ENCODE results near the gene HRG. TPM values are rescaled to one million over a fixed set of nuclear protein-coding genes. Genes with fewer than 3 reads are reported as not detected.
A peak's percentile ranks its signal among the peaks of the same experiment; 100 is the strongest.

Gene HRG
- total RNA-seq, 1 donor from 2014 or later = not detected

- H3K27me3 Mint-ChIP-seq = peaks cover 2% of the 10 kb centered on the region
- no peak overlapping the region for H3K4me3 Mint-ChIP-seq
- DNase-seq = no peak
- H3K27ac Mint-ChIP-seq = no peak overlapping the region
- peaks cover 33% of the 10 kb centered on the region for H3K4me1 Mint-ChIP-seq
- H3K36me3 Mint-ChIP-seq (ENCODE audit: low read depth) = no peaks in the 10 kb centered on the region
- intact Hi-C loops (cut with micrococcal nuclease) = no loop called here
- H3K9me3 Mint-ChIP-seq = peaks cover 4% of the 10 kb centered on the region
Observed at GRCh38 chr3:186646106-186646505, 19.7 kb upstream of the HRG start.

GRCh38 chr3:186646841-186647240, 19.0 kb upstream of the HRG start:
- H3K9me3 Mint-ChIP-seq = no peaks in the 10 kb centered on the region
- H3K27me3 Mint-ChIP-seq = peaks cover 4% of the 10 kb centered on the region
- H3K4me3 Mint-ChIP-seq = no peak overlapping the region
- no peaks in the 10 kb centered on the region for H3K36me3 Mint-ChIP-seq (ENCODE audit: low read depth)
- no peak for DNase-seq
- intact Hi-C loops (cut with micrococcal nuclease) = no loop called here
- H3K27ac Mint-ChIP-seq = no peak overlapping the region
- peaks cover 28% of the 10 kb centered on the region for H3K4me1 Mint-ChIP-seq

- no peak for DNase-seq
- Mint-ChIP-seq H3K9me3 (no peaks in the 10 kb centered on the region), H3K4me1 (peaks cover 10% of the 10 kb centered on the region), H3K4me3 (no peak overlapping the region), H3K27me3 (peaks cover 4% of the 10 kb centered on the region), H3K36me3 (ENCODE audit: low read depth) (no peaks in the 10 kb centered on the region), H3K27ac (no peak overlapping the region)
- intact Hi-C loops (cut with micrococcal nuclease) = no loop called here
Observed at GRCh38 chr3:186648851-186649250, 17.0 kb upstream of the HRG start.

GRCh38 chr3:186651678-186652215, 14.1 kb upstream of the HRG start:
- no peak overlapping the region for H3K4me3 Mint-ChIP-seq
- intact Hi-C loops (cut with micrococcal nuclease) = no loop called here
- H3K27ac Mint-ChIP-seq = no peak overlapping the region

GRCh38 chr3:186653080-186653707, 12.6 kb upstream of the HRG start:
- intact Hi-C loops (cut with micrococcal nuclease) = no loop called here

More at GRCh38 chr3:186651678-186652215, 14.1 kb upstream of the HRG start:
- H3K4me1 Mint-ChIP-seq = peaks cover 1% of the 10 kb centered on the region
- no peaks in the 10 kb centered on the region for H3K36me3 Mint-ChIP-seq (ENCODE audit: low read depth)
- no peaks in the 10 kb centered on the region for H3K9me3 Mint-ChIP-seq
- peaks cover 14% of the 10 kb centered on the region for H3K27me3 Mint-ChIP-seq
- DNase-seq = no peak

GRCh38 chr3:186653984-186654383, 11.8 kb upstream of the HRG start:
- Mint-ChIP-seq H3K4me1 (no peaks in the 10 kb centered on the region), H3K36me3 (ENCODE audit: low read depth) (no peaks in the 10 kb centered on the region), H3K9me3 (no peaks in the 10 kb centered on the region), H3K4me3 (no peak overlapping the region), H3K27me3 (peaks cover 26% of the 10 kb centered on the region), H3K27ac (no peak overlapping the region)
- DNase-seq = no peak
- intact Hi-C loops (cut with micrococcal nuclease) = no loop called here

More at GRCh38 chr3:186653080-186653707, 12.6 kb upstream of the HRG start:
- Mint-ChIP-seq H3K36me3 (ENCODE audit: low read depth) (no peaks in the 10 kb centered on the region), H3K4me1 (no peaks in the 10 kb centered on the region), H3K27me3 (peaks cover 19% of the 10 kb centered on the region), H3K9me3 (no peaks in the 10 kb centered on the region), H3K4me3 (no peak overlapping the region), H3K27ac (no peak overlapping the region)
- no peak for DNase-seq

- H3K36me3 Mint-ChIP-seq (ENCODE audit: low read depth) = no peaks in the 10 kb centered on the region
Observed at GRCh38 chr3:186663361-186664118, 2.3 kb upstream of the HRG start.

GRCh38 chr3:186664119-186664495, 1.7 kb upstream of the HRG start:
- Mint-ChIP-seq H3K27me3 (peaks cover 16% of the 10 kb centered on the region), H3K4me3 (no peak overlapping the region), H3K36me3 (ENCODE audit: low read depth) (no peaks in the 10 kb centered on the region), H3K9me3 (peaks cover 4% of the 10 kb centered on the region), H3K27ac (no peak overlapping the region), H3K4me1 (peaks cover 5% of the 10 kb centered on the region)
- no peak for DNase-seq
- intact Hi-C loops (cut with micrococcal nuclease) = no loop called here

More at GRCh38 chr3:186663361-186664118, 2.3 kb upstream of the HRG start:
- Mint-ChIP-seq H3K27ac (no peak overlapping the region), H3K4me1 (peaks cover 4% of the 10 kb centered on the region), H3K9me3 (peaks cover 4% of the 10 kb centered on the region), H3K4me3 (no peak overlapping the region), H3K27me3 (peaks cover 19% of the 10 kb centered on the region)
- no peak for DNase-seq
- intact Hi-C loops (cut with micrococcal nuclease) = no loop called here

- Mint-ChIP-seq H3K9me3 (peaks cover 4% of the 10 kb centered on the region), H3K27me3 (peaks cover 16% of the 10 kb centered on the region), H3K27ac (no peak overlapping the region), H3K4me3 (no peak overlapping the region), H3K36me3 (ENCODE audit: low read depth) (no peaks in the 10 kb centered on the region), H3K4me1 (peaks cover 8% of the 10 kb centered on the region)
- DNase-seq = no peak
- intact Hi-C loops (cut with micrococcal nuclease) = no loop called here
Observed at GRCh38 chr3:186664506-186664905, 1.3 kb upstream of the HRG start.

- Mint-ChIP-seq H3K27me3 (peaks cover 16% of the 10 kb centered on the region), H3K9me3 (peaks cover 4% of the 10 kb centered on the region), H3K36me3 (ENCODE audit: low read depth) (no peaks in the 10 kb centered on the region), H3K4me1 (peaks cover 16% of the 10 kb centered on the region), H3K4me3 (no peak overlapping the region), H3K27ac (no peak overlapping the region)
- DNase-seq = no peak
- intact Hi-C loops (cut with micrococcal nuclease) = no loop called here
Observed at GRCh38 chr3:186668426-186668825, 2.6 kb downstream of the HRG start.

- intact Hi-C loops (cut with micrococcal nuclease) = no loop called here
- peak; percentile 57 for DNase-seq
- no peak overlapping the region for H3K27ac Mint-ChIP-seq
- H3K4me1 Mint-ChIP-seq = peaks cover 16% of the 10 kb centered on the region
- H3K36me3 Mint-ChIP-seq (ENCODE audit: low read depth) = no peaks in the 10 kb centered on the region
- H3K9me3 Mint-ChIP-seq = peaks cover 4% of the 10 kb centered on the region
- peaks cover 16% of the 10 kb centered on the region for H3K27me3 Mint-ChIP-seq
- H3K4me3 Mint-ChIP-seq = peak overlapping the region; percentile 1
Observed at GRCh38 chr3:186669378-186670084, 3.7 kb downstream of the HRG start.

- DNase-seq = no peak
- H3K4me1 Mint-ChIP-seq = peaks cover 16% of the 10 kb centered on the region
- H3K4me3 Mint-ChIP-seq = no peak overlapping the region
- H3K27me3 Mint-ChIP-seq = peaks cover 19% of the 10 kb centered on the region
- H3K9me3 Mint-ChIP-seq = peaks cover 4% of the 10 kb centered on the region
- intact Hi-C loops (cut with micrococcal nuclease) = no loop called here
- no peaks in the 10 kb centered on the region for H3K36me3 Mint-ChIP-seq (ENCODE audit: low read depth)
- no peak overlapping the region for H3K27ac Mint-ChIP-seq
Observed at GRCh38 chr3:186670155-186670554, 4.3 kb downstream of the HRG start.

GRCh38 chr3:186671051-186671450, 5.2 kb downstream of the HRG start:
- Mint-ChIP-seq H3K4me1 (peaks cover 16% of the 10 kb centered on the region), H3K9me3 (peaks cover 4% of the 10 kb centered on the region), H3K27ac (no peak overlapping the region), H3K4me3 (no peak overlapping the region), H3K36me3 (ENCODE audit: low read depth) (no peaks in the 10 kb centered on the region), H3K27me3 (peaks cover 16% of the 10 kb centered on the region)
- no peak for DNase-seq
- intact Hi-C loops (cut with micrococcal nuclease) = no loop called here

- Mint-ChIP-seq H3K4me1 (no peaks in the 10 kb centered on the region), H3K27me3 (peaks cover 51% of the 10 kb centered on the region), H3K4me3 (no peak overlapping the region), H3K9me3 (peaks cover 16% of the 10 kb centered on the region), H3K36me3 (ENCODE audit: low read depth) (no peaks in the 10 kb centered on the region), H3K27ac (no peak overlapping the region)
- no peak for DNase-seq
- intact Hi-C loops (cut with micrococcal nuclease) = no loop called here
Observed at GRCh38 chr3:186678604-186679003, 12.8 kb downstream of the HRG start.
